HepG2 (cell line): ENCODE measurements around the gene ACP2. TPM values are rescaled to one million over a fixed set of nuclear protein-coding genes. Genes with fewer than 3 reads are reported as not detected.
A peak's percentile ranks its signal among the peaks of the same experiment; 100 is the strongest.

ENCODE experiments used
- ARID5B ChIP-seq: IDR thresholded peaks from 2 replicates; pipeline ENCODE4 v1.4.0; 2020; ENCODE audit warnings: mild to moderate bottlenecking, missing genetic modification reagents
- CCAR2 ChIP-seq: fragments of 200-400 bp; formaldehyde crosslinking; optimal IDR thresholded peaks from 2 replicates; pipeline ENCODE3; 2018; ENCODE audit warnings: low read depth, mild to moderate bottlenecking, low read length, moderate library complexity
- DRAP1 ChIP-seq: IDR thresholded peaks from 2 replicates; pipeline ENCODE4 v1.6.1; 2016; ENCODE audit warnings: missing genetic modification reagents, missing compliant biosample characterization
- ETS1 ChIP-seq: sonication (generic); formaldehyde crosslinking; IDR thresholded peaks from 2 replicates; pipeline ENCODE4 v1.4.0; 2020; ENCODE audit warnings: missing genetic modification reagents
- HNF4A ChIP-seq: sonication (generic); formaldehyde crosslinking; IDR thresholded peaks from 2 replicates; pipeline ENCODE4 v1.4.0; 2020; ENCODE audit warnings: missing genetic modification reagents
- KDM3A ChIP-seq: IDR thresholded peaks from 2 replicates; pipeline ENCODE4 v1.6.1; 2018; ENCODE audit warnings: low read depth, missing compliant biosample characterization
- MZF1 ChIP-seq: sonication (generic); formaldehyde crosslinking; IDR thresholded peaks from 2 replicates; pipeline ENCODE4 v1.8.1; 2023; ENCODE audit warnings: mild to moderate bottlenecking, missing genetic modification reagents, borderline replicate concordance
- NR2F6 ChIP-seq, 2 experiments: IDR thresholded peaks; 2 replicates each; pipeline ENCODE4 v1.6.1; 2016; ENCODE audit warnings: antibody characterized with exemption in 1 of 2, mild to moderate bottlenecking in 1 of 2
- SALL1 ChIP-seq: sonication (generic); formaldehyde crosslinking; IDR thresholded peaks from 2 replicates; pipeline ENCODE4 v1.8.0; 2022; ENCODE audit warnings: mild to moderate bottlenecking, missing genetic modification reagents
- SAP130 ChIP-seq: IDR thresholded peaks from 2 replicates; pipeline ENCODE4 v1.6.1; 2016; ENCODE audit warnings: low read depth
- SRY ChIP-seq: sonication (generic); formaldehyde crosslinking; IDR thresholded peaks from 2 replicates; pipeline ENCODE4 v1.8.0; 2022; ENCODE audit warnings: mild to moderate bottlenecking, missing genetic modification reagents
- TBX2 ChIP-seq: sonication (generic); formaldehyde crosslinking; IDR thresholded peaks from 2 replicates; pipeline ENCODE4 v1.5.0; 2020; ENCODE audit warnings: missing genetic modification reagents, mild to moderate bottlenecking, borderline replicate concordance
- XRCC5 ChIP-seq: fragments of 200-400 bp; formaldehyde crosslinking; optimal IDR thresholded peaks from 2 replicates; pipeline ENCODE3; 2017; ENCODE audit warnings: mild to moderate bottlenecking, low read length
- ZBTB39 ChIP-seq: sonication (generic); formaldehyde crosslinking; IDR thresholded peaks from 2 replicates; pipeline ENCODE4 v1.5.0; 2020; ENCODE audit warnings: missing genetic modification reagents
- ZNF101 ChIP-seq: sonication (generic); formaldehyde crosslinking; IDR thresholded peaks from 2 replicates; pipeline ENCODE4 v1.4.0; 2020; ENCODE audit warnings: mild to moderate bottlenecking, low read depth, missing genetic modification reagents, borderline replicate concordance
- ZNF205 ChIP-seq: IDR thresholded peaks from 2 replicates; pipeline ENCODE4 v1.6.1; 2018; ENCODE audit warnings: missing biosample characterization, missing genetic modification reagents
- ZNF207 ChIP-seq: fragments of 450-650 bp; IDR thresholded peaks from 2 replicates; pipeline ENCODE4 v1.6.1; 2016; ENCODE audit warnings: antibody characterized with exemption, borderline replicate concordance
- ZNF263 ChIP-seq: sonication (generic); formaldehyde crosslinking; IDR thresholded peaks from 2 replicates; pipeline ENCODE4 v1.4.0; 2020; ENCODE audit warnings: missing genetic modification reagents
- ZNF3 ChIP-seq: IDR thresholded peaks from 2 replicates; pipeline ENCODE4 v1.7.0; 2017; ENCODE audit warnings: inconsistent platforms
- ZNF33B ChIP-seq: sonication (generic); formaldehyde crosslinking; IDR thresholded peaks from 2 replicates; pipeline ENCODE4 v1.5.1; 2020; ENCODE audit warnings: mild to moderate bottlenecking, missing genetic modification reagents
- ZNF367 ChIP-seq: sonication (generic); formaldehyde crosslinking; IDR thresholded peaks from 2 replicates; pipeline ENCODE4 v1.4.0; 2020; ENCODE audit warnings: missing genetic modification reagents, borderline replicate concordance
- ZNF644 ChIP-seq: IDR thresholded peaks from 2 replicates; pipeline ENCODE4 v1.6.1; 2016; ENCODE audit warnings: low read depth
- ZNF768 ChIP-seq: sonication (generic); formaldehyde crosslinking; IDR thresholded peaks from 2 replicates; pipeline ENCODE4 v1.4.0; 2020; ENCODE audit warnings: missing genetic modification reagents
- ZNF781 ChIP-seq: sonication (generic); formaldehyde crosslinking; IDR thresholded peaks from 2 replicates; pipeline ENCODE4 v1.5.1; 2020; ENCODE audit warnings: borderline replicate concordance, mild to moderate bottlenecking, missing genetic modification reagents; ENCODE audit errors: not compliant biosample characterization
- ZNF83 ChIP-seq: sonication (generic); formaldehyde crosslinking; IDR thresholded peaks from 2 replicates; pipeline ENCODE4 v1.4.0; 2020; ENCODE audit warnings: missing genetic modification reagents, mild to moderate bottlenecking, borderline replicate concordance
- polyA plus RNA-seq, 8 experiments: library from polyadenylated mRNA; depleted of rRNA in 3 of 8; stranded (reverse) in 7 of 8; unstranded in 1 of 8; fragments of >200 nt; fragmentation: Illumina TruSeq in 4 of 8; extraction: Trizol in 4 of 8; gene quantifications; 2 replicates each; pipeline versions ENCODE4 v1.2.1 to v1.2.3, GENCODE V29; 2011 to 2016; ENCODE audit warnings: low read depth in 4 of 8, missing spikeins in 1 of 8, mixed read lengths in 1 of 8; ENCODE audit not compliant: insufficient read depth in 1 of 8
- total RNA-seq, 5 experiments: library from RNA; depleted of rRNA; stranded (reverse); fragments of >200 nt; fragmentation: Illumina TruSeq; extraction: Trizol; gene quantifications; 2 replicates each; pipeline ENCODE4 v1.2.3, GENCODE V29; 2016; ENCODE audit warnings: low read depth in 1 of 5

Gene ACP2
- total and polyA plus RNA-seq, 2 of the 13 experiments (the other 11 are each of a cell fraction or from before 2014, with no cell fraction given), result 17.7 to 20.2 TPM

- TF ChIP-seq XRCC5 (peak; percentile 60), SRY (CRISPR knock-in tag) (no peak), KDM3A (CRISPR knock-in tag) (no peak), ZNF263 (CRISPR knock-in tag) (peak; percentile 83), MZF1 (CRISPR knock-in tag) (no peak), ZNF83 (no peak), ZNF101 (CRISPR knock-in tag) (no peak), DRAP1 (no peak), ZNF3 (no peak), ARID5B (CRISPR knock-in tag) (peak; percentile 91), ZNF205 (no peak), TBX2 (CRISPR knock-in tag) (peak; percentile 19), ETS1 (CRISPR knock-in tag) (no peak), ZNF33B (no peak), SAP130 (CRISPR knock-in tag) (peak; percentile 77), ZNF781 (CRISPR knock-in tag) (no peak), HNF4A (CRISPR knock-in tag) (peak; percentile 83), CCAR2 (no peak), SALL1 (CRISPR knock-in tag) (peak; percentile 70), ZNF367 (CRISPR knock-in tag) (no peak), ZNF644 (CRISPR knock-in tag) (no peak), ZNF768 (CRISPR knock-in tag) (no peak), ZNF207 (no peak), NR2F6 (IDR thresholded peaks at IDR 0.05) (peak; percentile 65), NR2F6 (CRISPR knock-in tag; IDR thresholded peaks at IDR 0.05) (peak; percentile 56; the same call in 1 of the 2 replicates), ZBTB39 (0 out of 2 replicates have a peak, but pooled peaks have one; percentile 11)
These were observed 32.4 kb downstream of the ACP2 start (continued) for GRCh38 chr11:47216121-47216798.
